ENCODE results near the gene NFATC2IP. TPM values are rescaled to one million over a fixed set of nuclear protein-coding genes. Genes with fewer than 3 reads are reported as not detected.

NFATC2IP gene
- total and polyA plus RNA-seq, 2 of the 8 experiments (the other 6 are each of a cell fraction or from before 2014, with no cell fraction given), result 54.4 to 71.5 TPM

DNA sequence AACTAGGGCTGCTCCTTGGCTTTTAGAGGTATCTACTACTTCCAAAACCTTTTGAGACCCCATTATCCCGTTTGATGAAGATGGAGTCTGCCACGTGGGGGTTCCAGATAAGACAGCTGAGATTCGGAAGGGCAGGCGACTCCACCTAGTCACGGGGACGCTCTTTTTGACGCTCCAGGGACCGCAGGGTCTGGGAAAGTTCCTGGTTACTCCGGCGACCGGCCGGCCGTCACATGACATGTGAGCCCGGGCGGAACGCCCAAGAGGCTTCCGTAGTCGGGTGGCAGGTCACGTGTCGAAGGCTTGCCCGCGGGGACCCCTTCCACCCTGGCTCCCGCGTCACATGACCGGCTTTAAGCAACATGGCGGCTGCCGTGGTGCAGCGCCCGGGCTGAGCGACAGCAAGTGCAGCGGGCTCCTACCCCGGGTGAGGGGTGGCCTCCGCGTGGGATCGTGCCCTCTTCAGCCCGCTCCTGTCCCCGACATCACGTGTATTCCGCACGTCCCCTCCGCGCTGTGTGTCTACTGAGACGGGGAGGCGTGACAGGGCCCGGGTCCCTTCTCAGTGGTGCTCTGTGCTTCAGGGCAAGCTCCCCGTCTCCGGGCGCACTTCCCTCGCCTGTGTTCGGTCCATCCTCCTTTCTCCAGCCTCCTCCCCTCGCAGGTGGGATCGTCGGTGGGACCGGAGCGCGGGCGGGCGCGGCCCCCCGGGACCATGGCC lies 23.9 kb downstream of the NFATC2IP start, which contains the start of gene SPNS1:
Gene SPNS1, plus strand, starts transcription at position 342 of the 721 bp plus-strand sequence. Its CDS starts 374 bp downstream, at position 716.
- FAIRE-seq, result no peak
- TF ChIP-seq, protein P1, sequence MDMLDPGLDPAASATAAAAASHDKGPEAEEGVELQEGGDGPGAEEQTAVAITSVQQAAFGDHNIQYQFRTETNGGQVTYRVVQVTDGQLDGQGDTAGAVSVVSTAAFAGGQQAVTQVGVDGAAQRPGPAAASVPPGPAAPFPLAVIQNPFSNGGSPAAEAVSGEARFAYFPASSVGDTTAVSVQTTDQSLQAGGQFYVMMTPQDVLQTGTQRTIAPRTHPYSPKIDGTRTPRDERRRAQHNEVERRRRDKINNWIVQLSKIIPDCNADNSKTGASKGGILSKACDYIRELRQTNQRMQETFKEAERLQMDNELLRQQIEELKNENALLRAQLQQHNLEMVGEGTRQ (IDR thresholded peaks at IDR 0.05; ENCODE audit: low read length), result peak; percentile 100
- peak; percentile 77 for TF ChIP-seq CTBP2 (IDR thresholded peaks at IDR 0.05; ENCODE audit: borderline replicate concordance, insufficient read depth, insufficient read length, low read length)
- no peak for TF ChIP-seq JUND (IDR thresholded peaks at IDR 0.05; ENCODE audit: low read length)
- TF ChIP-seq SP2 (IDR thresholded peaks at IDR 0.05; ENCODE audit: low read length), result no peak
- TF ChIP-seq GABPA (IDR thresholded peaks at IDR 0.05; ENCODE audit: borderline replicate concordance, insufficient read depth, low read length), result no peak
- TF ChIP-seq, protein P2, sequence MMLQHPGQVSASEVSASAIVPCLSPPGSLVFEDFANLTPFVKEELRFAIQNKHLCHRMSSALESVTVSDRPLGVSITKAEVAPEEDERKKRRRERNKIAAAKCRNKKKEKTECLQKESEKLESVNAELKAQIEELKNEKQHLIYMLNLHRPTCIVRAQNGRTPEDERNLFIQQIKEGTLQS (IDR thresholded peaks at IDR 0.05; ENCODE audit: insufficient read depth, low read depth, low read length), result peak; percentile 99
- TF ChIP-seq CREB1 (IDR thresholded peaks at IDR 0.05), result peak; percentile 66
- peak; percentile 8; the same call in 1 of the 2 replicates for TF ChIP-seq CHD2 (IDR thresholded peaks at IDR 0.05; ENCODE audit: low read length)
- no peak for TF ChIP-seq EZH2 (IDR thresholded peaks at IDR 0.05; ENCODE audit: low read depth, low read length, severe bottlenecking)

More for the DNA sequence above, 23.9 kb downstream of the NFATC2IP start, which contains the start of gene SPNS1:
- no peak within 1 kb of the TSS for H2BK120ac ChIP-seq (replicated peaks; ENCODE audit: low read depth, low read length)
- peak within 1 kb of the TSS; percentile 98 for H3K56ac ChIP-seq (replicated peaks; ENCODE audit: insufficient read length, low read depth, low read length)
- no peak within 1 kb of the TSS for H3K23ac ChIP-seq (ENCODE audit: insufficient read length)
- peak within 1 kb of the TSS; percentile 77 to 95 for H3K4me2 ChIP-seq (ENCODE audit: insufficient read depth in 1 of 2, low read depth in 2 of 2, low read length in 2 of 2)
- no peak within 1 kb of the TSS for H2BK20ac ChIP-seq (ENCODE audit: low read length)
- H2BK12ac ChIP-seq (ENCODE audit: low read depth, low read length), result peak within 1 kb of the TSS; percentile 75; the same call in 1 of the 2 replicates
- peaks cover 4% of the 10 kb centered on the region; the same call in 1 of the 2 replicates for H3K79me1 ChIP-seq (ENCODE audit: low read depth, low read length)
- ChIA-PET CTCF (ENCODE audit: partially characterized antibody) (interaction anchor here (0.6 to 2.5 kb wide), 9 partner anchors 9 to 1056 kb away, joined by 3 to 14 read pairs (median 5); partner anchors contain the start of genes LAT, NFATC2IP, TLCD3B and TUFM), POLR2A (ENCODE audit: partially characterized antibody) (interaction anchor here (0.8 to 2.9 kb wide), 14 partner anchors 7 to 152 kb away, joined by 3 to 19 read pairs (median 6); partner anchors contain the start of genes ATXN2L, LAT, SH2B1 and TUFM)
- peaks cover 0 to 2% (median 0%) of the 10 kb centered on the region in 4 experiments; a peak in 1 of 8 replicates for H3K36me3 ChIP-seq (ENCODE audit: control insufficient read depth in 2 of 4, insufficient read depth in 4 of 4, low read length in 3 of 4)
- DNase-seq (ENCODE audit: low read depth in 1 of 2, low spot score in 2 of 2), result peak; percentile 93 to 95
- H3K9me3 ChIP-seq (ENCODE audit: insufficient read depth in 2 of 2, low read depth in 1 of 2, low read length in 1 of 2), result no peaks in the 10 kb centered on the region
- no peaks in the 10 kb centered on the region for H3K27me3 ChIP-seq (replicated peaks in 1 of 4; ENCODE audit: control insufficient read depth in 3 of 4, extremely low read depth in 1 of 4, insufficient read depth in 3 of 4, low read length in 3 of 4)
- H2AK5ac ChIP-seq (ENCODE audit: low read depth, low read length), result no peak within 1 kb of the TSS
- peaks cover 2 to 4% of the 10 kb centered on the region in 2 experiments for H4K20me1 ChIP-seq (replicated peaks in 1 of 2; ENCODE audit: control insufficient read depth in 1 of 2, insufficient read depth in 2 of 2, low read length in 2 of 2)
- H3K4me1 ChIP-seq (replicated peaks in 1 of 4; ENCODE audit: control insufficient read depth in 3 of 4, insufficient read depth in 4 of 4, low read length in 3 of 4), result peaks cover 0 to 7% (median 3%) of the 10 kb centered on the region in 4 experiments; a peak in 5 of 7 replicates
- no peak within 1 kb of the TSS for H3K14ac ChIP-seq (ENCODE audit: insufficient read length)
- peak within 1 kb of the TSS; percentile 98 for H4K8ac ChIP-seq (ENCODE audit: extremely low read depth, insufficient read depth, low read length)
- H3K23me2 ChIP-seq (ENCODE audit: low read depth, low read length), result peaks cover 8% of the 10 kb centered on the region
- peak within 1 kb of the TSS; percentile 71 for H3K18ac ChIP-seq (ENCODE audit: extremely low read depth, low read length)
- H4K5ac ChIP-seq (ENCODE audit: insufficient read length, low read depth, low read length), result peak within 1 kb of the TSS; percentile 60
- peak within 1 kb of the TSS; percentile 80 to 96 (median 87) for H3K4me3 ChIP-seq (ENCODE audit: extremely low read depth in 1 of 4, insufficient read depth in 2 of 4, low read depth in 3 of 4, low read length in 4 of 4)
- H3K79me2 ChIP-seq (ENCODE audit: control insufficient read depth in 1 of 2, insufficient read depth in 2 of 2, low read length in 2 of 2), result peaks cover 0 to 8% of the 10 kb centered on the region in 2 experiments; a peak in 1 of 4 replicates
- no peak within 1 kb of the TSS for H2BK15ac ChIP-seq (ENCODE audit: low read length)
- H3K4ac ChIP-seq (replicated peaks; ENCODE audit: insufficient read length, low read depth, low read length), result peak within 1 kb of the TSS; percentile 76
- H2BK5ac ChIP-seq (ENCODE audit: low read depth, low read length), result peak within 1 kb of the TSS; percentile 75
- peak within 1 kb of the TSS; percentile 77 for H2AFZ ChIP-seq (ENCODE audit: low read length)
- H4K91ac ChIP-seq (replicated peaks; ENCODE audit: insufficient read length, low read length), result peak within 1 kb of the TSS; percentile 90
- H3K9ac ChIP-seq (replicated peaks in 1 of 4; ENCODE audit: extremely low read depth in 1 of 4, low read depth in 3 of 4, low read length in 3 of 4), result peak within 1 kb of the TSS; percentile 76 to 81 (median 80)
- 1% methylated on average over 60 of the region's 60 CpGs; no CpG with 5 or more reads in 1 of the 2 experiments for WGBS, 2 experiments (ENCODE audit: extremely low coverage in 1 of 2, insufficient coverage in 1 of 2, insufficient read length in 1 of 2, insufficient replicate concordance in 2 of 2, low coverage in 1 of 2, low lambda C conversion rate in 2 of 2, missing lambda C conversion rate in 1 of 2)
- H3K27ac ChIP-seq (ENCODE audit: low read depth, low read length), result peak within 1 kb of the TSS; percentile 55; the same call in 1 of the 2 replicates

All from H1 (cell line).